ENCODE data around the gene FHIP2A.
"Not testable (repeated sequence)": the region's sequence is repeated elsewhere in the genome, so short reads cannot be mapped to it uniquely, and the experiment has no call there.

FHIP2A gene

GRCh38 chr10:114821293-114821914 lies at the start of gene FHIP2A:
Gene FHIP2A, plus strand, starts transcription at chr10:114821780. Its CDS starts 299 bp downstream, at chr10:114822079.
- peak within 1 kb of the TSS; percentile 79 for H3K27ac ChIP-seq
- H3K9me3 ChIP-seq (ENCODE audit: severe bottlenecking) = no peaks in the 10 kb centered on the region
- H3K36me3 ChIP-seq = peaks cover 3% of the 10 kb centered on the region
- no peaks in the 10 kb centered on the region for H3K27me3 ChIP-seq (ENCODE audit: insufficient read depth, low read depth, severe bottlenecking)
- peak; percentile 73 for DNase-seq
- H3K4me3 ChIP-seq (ENCODE audit: low read depth, low read length) = peak within 1 kb of the TSS; percentile 83
- TF ChIP-seq CTCF (IDR thresholded peaks at IDR 0.05; ENCODE audit: low read depth, low read length) = peak; percentile 65

GRCh38 chr10:114772496-114773196 lies 48.9 kb upstream of the FHIP2A start:
- Histone ChIP-seq H3K27me3 (ENCODE audit: insufficient read depth, low read depth, severe bottlenecking) (no peaks in the 10 kb centered on the region), H3K4me3 (ENCODE audit: low read depth, low read length) (no peak overlapping the region), H3K27ac (no peak overlapping the region), H3K9me3 (ENCODE audit: severe bottlenecking) (no peaks in the 10 kb centered on the region), H3K36me3 (no peaks in the 10 kb centered on the region)
- TF ChIP-seq CTCF (IDR thresholded peaks at IDR 0.05; ENCODE audit: low read depth, low read length) = no peak
- no peak for DNase-seq

- TF ChIP-seq CTCF (IDR thresholded peaks at IDR 0.05; ENCODE audit: low read depth, low read length) = no peak
- H3K36me3 ChIP-seq = no peaks in the 10 kb centered on the region
- DNase-seq = no peak
- no peak overlapping the region for H3K27ac ChIP-seq
- no peaks in the 10 kb centered on the region for H3K27me3 ChIP-seq (ENCODE audit: insufficient read depth, low read depth, severe bottlenecking)
- H3K9me3 ChIP-seq (ENCODE audit: severe bottlenecking) = no peaks in the 10 kb centered on the region
- H3K4me3 ChIP-seq (ENCODE audit: low read depth, low read length) = no peak overlapping the region
These were observed 48.4 kb upstream of the FHIP2A start for GRCh38 chr10:114773197-114773532.

GRCh38 chr10:114775082-114775481 lies 46.5 kb upstream of the FHIP2A start:
- H3K27me3 ChIP-seq (ENCODE audit: insufficient read depth, low read depth, severe bottlenecking); H3K36me3 ChIP-seq; H3K4me3 ChIP-seq (ENCODE audit: low read depth, low read length); H3K9me3 ChIP-seq (ENCODE audit: severe bottlenecking); H3K27ac ChIP-seq; DNase-seq: not testable (repeated sequence)

GRCh38 chr10:114777415-114777814 lies 44.2 kb upstream of the FHIP2A start:
- Histone ChIP-seq H3K36me3 (no peaks in the 10 kb centered on the region), H3K4me3 (ENCODE audit: low read depth, low read length) (no peak overlapping the region), H3K27ac (no peak overlapping the region), H3K27me3 (ENCODE audit: insufficient read depth, low read depth, severe bottlenecking) (no peaks in the 10 kb centered on the region), H3K9me3 (ENCODE audit: severe bottlenecking) (no peaks in the 10 kb centered on the region)
- TF ChIP-seq CTCF (IDR thresholded peaks at IDR 0.05; ENCODE audit: low read depth, low read length) = no peak
- DNase-seq = no peak

- no peak overlapping the region for H3K4me3 ChIP-seq (ENCODE audit: low read depth, low read length)
- H3K9me3 ChIP-seq (ENCODE audit: severe bottlenecking) = no peaks in the 10 kb centered on the region
- no peak for TF ChIP-seq CTCF (IDR thresholded peaks at IDR 0.05; ENCODE audit: low read depth, low read length)
- no peak for DNase-seq
- no peaks in the 10 kb centered on the region for H3K36me3 ChIP-seq
- no peaks in the 10 kb centered on the region for H3K27me3 ChIP-seq (ENCODE audit: insufficient read depth, low read depth, severe bottlenecking)
- no peak overlapping the region for H3K27ac ChIP-seq
These were observed 41.6 kb upstream of the FHIP2A start for GRCh38 chr10:114779803-114780576.
